Measurements from ENCODE around the gene NUDT16L1. TPM values are rescaled to one million over a fixed set of nuclear protein-coding genes. Genes with fewer than 3 reads are reported as not detected.

The NUDT16L1 gene
- total RNA-seq, 1 donor from 2014 or later: 36.8 TPM

GRCh38 chr16:4661661-4662060, 31.7 kb upstream of the NUDT16L1 start:
- H3K9me3 Mint-ChIP-seq: no peaks in the 10 kb centered on the region
- TF ChIP-seq CTCF (conservative IDR thresholded peaks at IDR 0.05): no peak
- no peak overlapping the region for H3K27ac Mint-ChIP-seq (ENCODE audit: unreplicated experiment)
- H3K27me3 Mint-ChIP-seq (ENCODE audit: low read depth): no peaks in the 10 kb centered on the region
- no peak for DNase-seq (ENCODE audit: low read depth, low spot score)
- no peaks in the 10 kb centered on the region for H3K36me3 Mint-ChIP-seq (ENCODE audit: low read depth)
- peaks cover 3% of the 10 kb centered on the region for H3K4me1 Mint-ChIP-seq
- no peak overlapping the region for H3K4me3 Mint-ChIP-seq

GRCh38 chr16:4663465-4663776, 29.9 kb upstream of the NUDT16L1 start:
- H3K4me3 Mint-ChIP-seq: no peak overlapping the region

GRCh38 chr16:4663777-4664465, 29.4 kb upstream of the NUDT16L1 start:
- no peak overlapping the region for H3K4me3 Mint-ChIP-seq
- peaks cover 3% of the 10 kb centered on the region for H3K4me1 Mint-ChIP-seq
- H3K27me3 Mint-ChIP-seq (ENCODE audit: low read depth): no peaks in the 10 kb centered on the region
- DNase-seq (ENCODE audit: low read depth, low spot score): no peak
- H3K36me3 Mint-ChIP-seq (ENCODE audit: low read depth): no peaks in the 10 kb centered on the region
- TF ChIP-seq CTCF (conservative IDR thresholded peaks at IDR 0.05): no peak
- peak overlapping the region; percentile 19 for H3K27ac Mint-ChIP-seq (ENCODE audit: unreplicated experiment)
- H3K9me3 Mint-ChIP-seq: no peaks in the 10 kb centered on the region

More at GRCh38 chr16:4663465-4663776, 29.9 kb upstream of the NUDT16L1 start:
- Mint-ChIP-seq H3K27ac (ENCODE audit: unreplicated experiment) (no peak overlapping the region), H3K36me3 (ENCODE audit: low read depth) (no peaks in the 10 kb centered on the region), H3K4me1 (peaks cover 3% of the 10 kb centered on the region), H3K9me3 (no peaks in the 10 kb centered on the region), H3K27me3 (ENCODE audit: low read depth) (no peaks in the 10 kb centered on the region)
- DNase-seq (ENCODE audit: low read depth, low spot score): no peak
- no peak for TF ChIP-seq CTCF (conservative IDR thresholded peaks at IDR 0.05)

- Mint-ChIP-seq H3K36me3 (ENCODE audit: low read depth) (peaks cover 4% of the 10 kb centered on the region), H3K27ac (ENCODE audit: unreplicated experiment) (no peak overlapping the region), H3K27me3 (ENCODE audit: low read depth) (no peaks in the 10 kb centered on the region), H3K9me3 (no peaks in the 10 kb centered on the region), H3K4me1 (peaks cover 3% of the 10 kb centered on the region), H3K4me3 (no peak overlapping the region)
- DNase-seq (ENCODE audit: low read depth, low spot score): no peak
- TF ChIP-seq CTCF (conservative IDR thresholded peaks at IDR 0.05): no peak
Observed at GRCh38 chr16:4664538-4665418, 28.6 kb upstream of the NUDT16L1 start.

GRCh38 chr16:4666537-4667202, 26.7 kb upstream of the NUDT16L1 start:
- H3K27ac Mint-ChIP-seq (ENCODE audit: unreplicated experiment): no peak overlapping the region
- no peaks in the 10 kb centered on the region for H3K4me1 Mint-ChIP-seq
- no peaks in the 10 kb centered on the region for H3K9me3 Mint-ChIP-seq
- H3K27me3 Mint-ChIP-seq (ENCODE audit: low read depth): no peaks in the 10 kb centered on the region
- no peak overlapping the region for H3K4me3 Mint-ChIP-seq
- peaks cover 4% of the 10 kb centered on the region for H3K36me3 Mint-ChIP-seq (ENCODE audit: low read depth)
- no peak for DNase-seq (ENCODE audit: low read depth, low spot score)
- no peak for TF ChIP-seq CTCF (conservative IDR thresholded peaks at IDR 0.05)
